Neural cell (in vitro differentiated cells): ENCODE measurements around the gene SPINK6.

Experiments used
- CTCF ChIP-seq: fragments of 450-650 bp; IDR thresholded peaks from 2 replicates; pipeline ENCODE4 v1.5.1; 2014; ENCODE audit warnings: antibody characterized with exemption, mild to moderate bottlenecking, moderate library complexity; ENCODE audit not compliant: poor library complexity, severe bottlenecking
- EP300 ChIP-seq: fragments of 450-650 bp; conservative IDR thresholded peaks from 2 replicates; pipeline ENCODE4 v1.6.1; 2014; ENCODE audit warnings: antibody characterized with exemption, mild to moderate bottlenecking, moderate library complexity; ENCODE audit not compliant: poor library complexity, severe bottlenecking
- EZH2 ChIP-seq: fragments of 200-600, 300-800 bp; shearing (Covaris generic), sonication (generic); IDR thresholded peaks from 2 replicates; pipeline ENCODE4 v1.6.1; 2014; ENCODE audit warnings: antibody characterized with exemption, low read length, borderline replicate concordance, mild to moderate bottlenecking; ENCODE audit not compliant: insufficient read depth, poor library complexity, severe bottlenecking
- POLR2AphosphoS5 ChIP-seq: IDR thresholded peaks from 2 replicates; pipeline ENCODE4 v1.6.1; 2012
- RAD21 ChIP-seq: fragments of 450-650 bp; conservative IDR thresholded peaks from 2 replicates; pipeline ENCODE4 v1.6.1; 2014; ENCODE audit warnings: antibody characterized with exemption, mild to moderate bottlenecking, moderate library complexity
- REST ChIP-seq: IDR thresholded peaks from 2 replicates; pipeline ENCODE4 v1.6.1; 2012; ENCODE audit warnings: borderline replicate concordance
- SMC3 ChIP-seq: fragments of 450-650 bp; conservative IDR thresholded peaks from 2 replicates; pipeline ENCODE4 v1.6.1; 2014; ENCODE audit warnings: antibody characterized with exemption, mild to moderate bottlenecking, moderate library complexity; ENCODE audit not compliant: poor library complexity
- TAF1 ChIP-seq: IDR thresholded peaks from 2 replicates; pipeline ENCODE4 v1.6.1; 2012; ENCODE audit warnings: low read depth

GRCh38 chr5:148214665-148215185, 11.9 kb downstream of the SPINK6 start:
- TF ChIP-seq CTCF (no peak), TAF1 (no peak), REST (no peak), EP300 (no peak), EZH2 (no peak), SMC3 (no peak), POLR2AphosphoS5 (no peak), RAD21 (no peak)
